ENCODE measurements around the gene ZDHHC24.

The ZDHHC24 gene

GRCh38 chr11:66497206-66497605 is 48.6 kb downstream of the ZDHHC24 start:
- DNase-seq (ENCODE audit: low read depth, low spot score) = no peak

- DNase-seq (ENCODE audit: low read depth, low spot score) = no peak
Observed at GRCh38 chr11:66495401-66495854, 50.4 kb downstream of the ZDHHC24 start.

- DNase-seq (ENCODE audit: low read depth, low spot score) = no peak
Observed at GRCh38 chr11:66494935-66495334, 50.9 kb downstream of the ZDHHC24 start.

GRCh38 chr11:66494458-66494857 is 51.4 kb downstream of the ZDHHC24 start:
- no peak for DNase-seq (ENCODE audit: low read depth, low spot score)

GRCh38 chr11:66493130-66493529 is 52.7 kb downstream of the ZDHHC24 start:
- DNase-seq (ENCODE audit: low read depth, low spot score) = no peak

- DNase-seq (ENCODE audit: low read depth, low spot score) = no peak
Observed at GRCh38 chr11:66492161-66492865, 53.5 kb downstream of the ZDHHC24 start.

GRCh38 chr11:66491315-66491935 is 54.4 kb downstream of the ZDHHC24 start:
- DNase-seq (ENCODE audit: low read depth, low spot score) = no peak

- DNase-seq (ENCODE audit: low read depth, low spot score) = no peak
Observed at GRCh38 chr11:66489636-66490035, 56.2 kb downstream of the ZDHHC24 start.

GRCh38 chr11:66488957-66489356 is 56.9 kb downstream of the ZDHHC24 start:
- no peak for DNase-seq (ENCODE audit: low read depth, low spot score)

- no peak for DNase-seq (ENCODE audit: low read depth, low spot score)
Observed at GRCh38 chr11:66484806-66485380, 61.0 kb downstream of the ZDHHC24 start.

GRCh38 chr11:66480117-66480938 is 65.5 kb downstream of the ZDHHC24 start, which contains the start of gene DPP3:
Gene DPP3, plus strand, starts transcription at chr11:66480434. Its CDS starts 1,767 bp downstream, at chr11:66482201.
- peak; percentile 83 for DNase-seq (ENCODE audit: low read depth, low spot score)

GRCh38 chr11:66479394-66480116 is 66.3 kb downstream of the ZDHHC24 start:
- no peak for DNase-seq (ENCODE audit: low read depth, low spot score)

- no peak for DNase-seq (ENCODE audit: low read depth, low spot score)
Observed at GRCh38 chr11:66478729-66479393, 67.0 kb downstream of the ZDHHC24 start.

- DNase-seq (ENCODE audit: low read depth, low spot score) = no peak
Observed at GRCh38 chr11:66477263-66478201, 68.3 kb downstream of the ZDHHC24 start.

- DNase-seq (ENCODE audit: low read depth, low spot score) = no peak
Observed at GRCh38 chr11:66476841-66477251, 69.0 kb downstream of the ZDHHC24 start.

- no peak for DNase-seq (ENCODE audit: low read depth, low spot score)
Observed at GRCh38 chr11:66476173-66476840, 69.5 kb downstream of the ZDHHC24 start.

- no peak for DNase-seq (ENCODE audit: low read depth, low spot score)
Observed at GRCh38 chr11:66475349-66476172, 70.3 kb downstream of the ZDHHC24 start.
